Panc1 (cell line): ENCODE measurements around the gene HELZ. TPM values are rescaled to one million over a fixed set of nuclear protein-coding genes. Genes with fewer than 3 reads are reported as not detected.
"Not testable (repeated sequence)": the region's sequence is repeated elsewhere in the genome, so short reads cannot be mapped to it uniquely, and the experiment has no call there.

Experiments used
- ATAC-seq: fragments of 200-7000 bp; cut with Tn5 transposase; 2 replicates; pipeline ENCODE4 v1.9.1; 2020; ENCODE audit warnings: mild to moderate bottlenecking, moderate library complexity
- BruUV-seq: library from RNA; stranded (reverse); fragments of 400-500 nt; replicated peaks from 2 replicates; lab custom pipeline; 2021; lab: Mats Ljungman, UMichigan
- CTCF ChIA-PET: fragments of 300-600 bp; sonication (Branson Sonifier 250); formaldehyde crosslinking; loops from one replicate; lab custom pipeline; 2022; ENCODE audit warnings: antibody characterized with exemption; lab: Charles Lee
- POLR2A ChIA-PET: fragments of 300-600 bp; sonication (Branson Sonifier 250); formaldehyde crosslinking; loops from one replicate; lab custom pipeline; 2022; ENCODE audit warnings: antibody characterized with exemption; lab: Charles Lee
- DNase-seq: peaks from one replicate; pipeline ENCODE4 v3.0.0-alpha.2; 2010; ENCODE audit warnings: low read depth, low spot score
- H3K27ac ChIP-seq: 2 replicates; pipeline ENCODE4 v1.5.1; 2011; ENCODE audit warnings: mild to moderate bottlenecking, low read length, inconsistent platforms
- H3K27me3 ChIP-seq: fragments of 200-500 bp; sonication (Bioruptor generic); 2 replicates; pipeline ENCODE4 v1.6.0; 2014; ENCODE audit warnings: low read length, inconsistent platforms; ENCODE audit not compliant: control insufficient read depth, insufficient read depth
- H3K36me3 ChIP-seq: fragments of 200-500 bp; sonication (Bioruptor generic); 2 replicates; pipeline ENCODE4 v1.5.1; 2014; ENCODE audit warnings: inconsistent platforms, mild to moderate bottlenecking, low read length, moderate library complexity; ENCODE audit not compliant: control insufficient read depth, insufficient read depth
- H3K4me1 ChIP-seq: 2 replicates; pipeline ENCODE4 v1.5.1; 2011; ENCODE audit warnings: inconsistent platforms, mild to moderate bottlenecking, low read length, moderate library complexity; ENCODE audit not compliant: control insufficient read depth, insufficient read depth
- H3K4me3 ChIP-seq, 2 experiments: 2 replicates each; pipeline ENCODE4 v1.5.1; 2011 to 2012; ENCODE audit warnings: low read depth in 2 of 2, low read length in 2 of 2, mild to moderate bottlenecking in 2 of 2, inconsistent platforms in 1 of 2, moderate library complexity in 1 of 2
- H3K9me3 ChIP-seq: fragments of 200-500 bp; sonication (Bioruptor generic); 2 replicates; pipeline ENCODE4 v1.5.1; 2014; ENCODE audit warnings: low read depth, mild to moderate bottlenecking, inconsistent platforms, low read length, moderate library complexity; ENCODE audit not compliant: control insufficient read depth, insufficient read depth
- CTCF ChIP-seq: fragments of 450-650 bp; IDR thresholded peaks from 2 replicates; pipeline ENCODE4 v1.5.1; 2017; ENCODE audit warnings: mild to moderate bottlenecking
- POLR2AphosphoS5 ChIP-seq: IDR thresholded peaks from 2 replicates; pipeline ENCODE4 v1.6.1; 2012; ENCODE audit warnings: mild to moderate bottlenecking, low read depth, low read length, moderate library complexity
- REST ChIP-seq, 2 experiments: IDR thresholded peaks; 2 replicates each; pipeline ENCODE4 v1.6.1; 2011 to 2012; ENCODE audit warnings: low read depth in 2 of 2, control low read depth in 1 of 2, low read length in 1 of 2, mild to moderate bottlenecking in 1 of 2, moderate library complexity in 1 of 2; ENCODE audit not compliant: insufficient read depth in 1 of 2
- SIN3A ChIP-seq: IDR thresholded peaks from 2 replicates; pipeline ENCODE4 v1.6.1; 2012; ENCODE audit warnings: low read depth, mild to moderate bottlenecking, low read length, moderate library complexity, borderline replicate concordance; ENCODE audit not compliant: insufficient read depth
- TCF7L2 ChIP-seq: IDR thresholded peaks from 2 replicates; pipeline ENCODE4 v1.6.1; 2011; ENCODE audit warnings: mild to moderate bottlenecking, low read depth, low read length, inconsistent platforms
- in situ Hi-C: cut with HindIII; loops from 2 replicates; pipeline ENCODE4 v1.10.0; 2016; ENCODE audit warnings: low sequenced_read_pairs, low pct_unique_long_range_greater_than_20kb
- intact Hi-C: fragments of 100-400 bp; cut with micrococcal nuclease; formaldehyde crosslinking; loops from one replicate; pipeline ENCODE4 v1.10.0; 2022; ENCODE audit not compliant: unreplicated experiment
- total RNA-seq: library from RNA; stranded (reverse); gene quantifications from one replicate; pipeline ENCODE4 v1.2.1, GENCODE V29; 2021; ENCODE audit not compliant: unreplicated experiment

HELZ gene
- total RNA-seq, 1 experiment from 2014 or later, result 15.0 TPM

- no peak overlapping the region for H3K4me3 ChIP-seq
- POLR2A ChIA-PET, result no interaction called here
- TF ChIP-seq REST (IDR thresholded peaks at IDR 0.05; ENCODE audit: insufficient read depth in 1 of 2, low read depth in 2 of 2, low read length in 1 of 2), result no peak
- TF ChIP-seq CTCF, result no peak
- TF ChIP-seq SIN3A, result no peak
- no peak for TF ChIP-seq TCF7L2
- no peak for TF ChIP-seq POLR2AphosphoS5
- no peaks in the 10 kb centered on the region for H3K4me1 ChIP-seq
- DNase-seq, result no peak
- H3K27ac ChIP-seq, result no peak overlapping the region
- no peaks in the 10 kb centered on the region for H3K9me3 ChIP-seq
- intact Hi-C loops, result no loop called here
- CTCF ChIA-PET, result interaction anchor here (0.6 kb wide), 1 partner anchor 480 kb away, joined by 3 read pairs; no protein-coding TSS in a partner anchor
- no TSS peak for BruUV-seq
- in situ Hi-C loops, result no loop called here
- H3K27me3 ChIP-seq, result no peaks in the 10 kb centered on the region
- no peak for ATAC-seq
- no peaks in the 10 kb centered on the region for H3K36me3 ChIP-seq
These were observed 8.4 kb upstream of the HELZ start for GRCh38 chr17:67253384-67253783.

- in situ Hi-C loops, H3K36me3 ChIP-seq, H3K4me1 ChIP-seq, H3K27me3 ChIP-seq, POLR2A ChIA-PET, BruUV-seq, intact Hi-C loops, CTCF ChIA-PET, H3K27ac ChIP-seq, H3K9me3 ChIP-seq, H3K4me3 ChIP-seq, DNase-seq, ATAC-seq: not testable (repeated sequence)
These were observed 6.6 kb upstream of the HELZ start for GRCh38 chr17:67251586-67251985.

GRCh38 chr17:67248291-67248690 lies 3.3 kb upstream of the HELZ start:
- ChIA-PET POLR2A (no interaction called here), CTCF (no interaction called here)
- peaks cover 3% of the 10 kb centered on the region for H3K4me1 ChIP-seq
- no peaks in the 10 kb centered on the region for H3K9me3 ChIP-seq
- TF ChIP-seq SIN3A (no peak), CTCF (no peak), REST (IDR thresholded peaks at IDR 0.05; ENCODE audit: insufficient read depth in 1 of 2, low read depth in 2 of 2, low read length in 1 of 2) (no peak), POLR2AphosphoS5 (no peak), TCF7L2 (no peak)
- H3K27ac ChIP-seq, result no peak overlapping the region
- peaks cover 9% of the 10 kb centered on the region; the same call in 1 of the 2 replicates for H3K36me3 ChIP-seq
- no TSS peak for BruUV-seq
- H3K27me3 ChIP-seq, result no peaks in the 10 kb centered on the region
- intact Hi-C loops (no loop called here), in situ Hi-C loops (no loop called here)
- ATAC-seq (no peak), DNase-seq (no peak)
- no peak overlapping the region for H3K4me3 ChIP-seq
